Hematopoietic multipotent progenitor cell treated with erythropoietin and hydrocortisone succinate and interleukin-3 and kit ligand, for 6 days (in vitro differentiated cells): ENCODE measurements around the gene STKLD1.
"Not testable (repeated sequence)": the region's sequence is repeated elsewhere in the genome, so short reads cannot be mapped to it uniquely, and the experiment has no call there.

Experiments
- DNase-seq: peaks from one replicate; pipeline ENCODE4 v3.0.0-alpha.2; 2015

The STKLD1 gene

DNA sequence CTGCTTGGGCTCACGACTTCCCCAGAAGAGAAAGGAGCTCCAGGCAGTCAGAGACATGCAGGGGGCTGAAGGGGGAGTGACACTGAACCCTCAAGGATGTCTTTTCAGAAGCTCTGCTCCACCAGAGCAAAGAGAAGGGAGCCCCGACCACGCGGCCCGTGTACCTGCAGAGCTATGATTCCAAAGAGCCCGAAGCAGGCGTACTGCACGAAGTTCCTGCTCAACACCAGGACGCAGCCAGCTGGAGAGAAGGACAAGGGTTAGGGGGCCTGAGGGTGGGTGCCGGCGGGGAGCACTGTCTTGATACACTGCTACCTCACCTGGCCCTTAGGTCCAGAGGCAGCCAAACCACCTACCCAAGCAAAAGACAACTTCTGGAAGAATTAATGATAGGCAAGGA lies 9.7 kb upstream of the STKLD1 start:
- DNase-seq: no peak

DNA sequence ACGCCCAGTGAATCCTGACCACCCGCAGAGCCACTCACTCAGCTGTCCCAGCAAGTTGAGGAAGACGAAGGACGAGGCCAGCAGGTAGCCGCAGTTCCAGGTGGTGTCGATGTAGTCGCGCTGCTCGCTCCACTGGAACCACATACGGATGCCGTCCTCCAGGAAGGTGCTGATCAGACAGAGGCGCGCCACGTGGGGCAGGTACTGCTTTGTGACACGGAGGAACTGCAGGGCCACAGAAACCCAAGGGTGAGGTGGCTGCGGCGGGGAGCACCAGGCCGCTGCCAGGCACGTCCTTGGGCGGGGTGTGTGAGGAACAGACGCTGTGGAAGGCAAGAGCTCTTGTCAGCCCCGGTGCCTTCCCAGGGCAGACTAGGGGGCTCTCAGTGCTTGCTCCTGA lies 8.9 kb upstream of the STKLD1 start:
- DNase-seq: no peak

DNA sequence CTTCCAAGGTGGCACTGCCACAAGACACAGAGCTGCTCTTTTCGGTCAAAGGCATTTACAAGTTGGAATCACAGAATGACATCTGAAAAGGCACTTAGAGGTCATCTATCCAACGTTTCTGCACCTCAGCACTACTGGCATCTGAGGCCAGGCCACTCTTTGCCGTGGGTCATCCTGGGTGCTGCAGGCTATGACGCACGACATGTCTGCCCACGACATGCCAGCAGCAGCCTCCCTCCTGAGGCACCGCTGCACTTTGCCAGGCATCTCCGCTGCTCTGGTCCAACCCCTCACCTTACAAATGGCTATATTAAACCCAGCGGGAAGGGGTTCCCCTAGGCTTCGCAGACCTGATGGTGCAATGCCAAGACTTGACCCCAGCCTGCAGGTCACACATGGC lies 8.4 kb upstream of the STKLD1 start:
- DNase-seq: no peak

DNA sequence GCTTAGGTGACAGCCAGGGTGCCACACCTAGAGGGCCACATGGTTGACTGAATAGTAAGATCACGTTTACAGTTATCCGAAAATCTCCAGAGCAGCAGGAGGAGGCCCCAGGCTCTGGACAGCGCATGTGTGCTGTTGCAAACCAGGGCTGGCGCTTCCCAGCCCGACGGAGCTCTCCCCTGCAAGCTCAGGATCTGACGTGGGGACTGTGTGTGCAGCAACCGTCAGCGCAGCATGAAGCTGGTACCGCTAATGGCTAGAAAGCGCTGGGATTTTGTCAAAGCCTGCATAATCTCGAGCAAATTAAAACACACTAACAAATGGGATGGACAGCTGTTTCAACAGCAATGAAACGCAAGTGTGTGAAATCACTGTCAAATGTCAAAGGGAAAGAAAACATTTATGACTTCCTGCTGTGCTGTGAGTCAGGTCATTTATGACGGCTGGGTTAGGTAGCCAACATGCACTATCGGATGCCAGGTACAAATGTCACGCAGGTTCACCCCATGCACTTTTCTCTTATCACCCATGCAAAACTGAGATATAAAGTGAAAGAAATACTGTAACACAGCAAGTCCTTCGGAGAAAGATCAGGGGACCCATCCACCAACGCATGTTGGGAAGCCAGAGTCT lies 7.8 kb upstream of the STKLD1 start:
- no peak for DNase-seq

DNA sequence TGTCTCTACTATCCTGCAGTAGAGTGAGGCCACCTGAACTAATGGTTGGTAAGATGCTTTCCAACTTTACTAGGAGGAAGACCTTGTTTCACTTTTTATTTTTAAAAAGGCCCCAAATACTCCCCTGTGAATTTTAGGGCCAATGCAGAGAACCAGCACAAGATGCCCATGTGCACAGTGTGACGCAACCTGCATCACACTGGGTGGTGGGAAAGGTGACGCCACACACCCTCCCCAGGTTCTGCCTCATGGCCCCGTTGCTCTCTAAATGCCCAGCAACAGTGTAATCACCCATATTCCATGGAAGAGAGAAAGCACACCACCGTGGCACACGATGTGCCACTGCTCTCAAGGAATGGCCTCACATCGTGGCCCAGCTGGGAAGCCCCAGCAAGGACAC lies 6.7 kb upstream of the STKLD1 start:
- DNase-seq: no peak

DNA sequence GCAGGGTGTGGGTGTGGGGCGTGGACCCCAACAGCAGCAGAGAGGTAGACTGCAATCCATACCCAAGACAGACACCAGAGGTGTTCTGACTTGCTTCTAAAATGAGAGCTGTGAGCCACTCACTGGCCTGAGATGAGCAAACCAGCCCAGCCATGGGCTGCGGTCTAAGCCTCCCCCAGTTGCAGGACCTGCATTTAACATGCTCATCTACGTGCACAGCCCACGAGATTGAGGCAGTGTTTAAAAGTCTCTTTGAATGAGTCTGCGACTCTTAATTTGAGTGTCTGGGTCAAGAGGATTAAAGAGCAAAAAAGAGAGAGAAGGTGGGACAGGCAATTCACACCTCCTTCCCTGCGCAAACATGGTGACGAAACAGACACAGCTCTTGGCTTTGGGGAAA lies 6.2 kb upstream of the STKLD1 start:
- DNase-seq: no peak

DNA sequence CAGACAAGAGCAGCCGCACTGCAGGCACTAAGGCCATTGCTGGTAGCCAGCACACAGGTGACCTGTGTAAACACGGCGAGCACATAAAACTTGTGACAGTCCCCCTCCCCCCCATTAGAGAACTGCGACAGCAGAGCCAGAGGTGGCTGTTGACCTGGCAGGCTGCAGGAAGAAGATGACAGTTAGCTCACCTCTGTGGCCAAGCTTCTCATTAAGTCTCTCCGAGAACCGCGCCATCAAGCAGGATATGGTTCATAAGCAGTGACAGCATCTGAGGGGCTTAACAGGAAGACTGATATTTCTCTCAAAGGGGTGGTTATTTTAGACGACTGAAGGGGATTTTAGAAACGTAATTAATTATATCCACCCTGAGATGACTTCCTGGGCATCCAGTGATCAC lies 5.5 kb upstream of the STKLD1 start:
- no peak for DNase-seq

DNA sequence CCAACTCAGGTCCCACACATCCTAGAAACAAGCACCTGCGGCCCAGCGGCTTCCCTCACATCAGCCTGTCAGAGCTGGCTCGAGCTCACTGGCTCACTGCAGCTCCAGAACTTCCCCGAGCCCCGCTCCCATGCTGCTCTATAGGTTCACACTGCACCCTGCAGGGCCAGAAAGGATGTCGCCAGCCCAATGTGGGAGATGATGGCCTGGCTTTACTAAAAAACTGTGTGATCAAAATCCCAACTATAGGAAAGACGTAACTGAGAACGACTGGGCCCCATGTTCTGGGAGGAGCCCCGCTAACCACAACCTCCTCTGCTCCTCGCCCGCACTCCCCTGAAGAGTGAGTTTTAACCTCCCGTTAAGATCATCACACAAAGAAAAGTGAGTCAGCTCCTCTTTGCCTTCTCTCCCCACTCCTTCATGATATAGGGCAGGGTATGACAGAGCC lies 4.9 kb upstream of the STKLD1 start:
- peak; percentile 75 for DNase-seq

DNA sequence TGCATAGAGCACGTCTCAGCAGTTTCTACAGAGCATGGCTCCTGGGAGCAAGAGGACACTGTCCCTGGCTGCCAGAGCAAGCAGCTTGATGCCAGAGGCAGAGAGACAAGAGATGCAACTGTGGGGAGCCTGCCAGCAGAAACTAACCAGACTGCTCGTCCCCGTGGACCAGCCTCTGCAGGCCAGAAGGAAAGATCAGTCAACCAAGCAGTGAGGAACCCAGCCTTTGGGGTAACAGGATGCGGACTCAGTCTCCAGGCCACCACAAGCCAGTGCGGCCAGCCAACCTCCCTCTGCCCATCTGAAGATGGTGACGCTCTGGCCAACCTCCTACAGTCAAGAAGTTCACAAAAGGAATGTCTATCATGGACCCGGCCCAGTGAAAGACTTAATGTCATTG lies 4.0 kb upstream of the STKLD1 start:
- DNase-seq: no peak

DNA sequence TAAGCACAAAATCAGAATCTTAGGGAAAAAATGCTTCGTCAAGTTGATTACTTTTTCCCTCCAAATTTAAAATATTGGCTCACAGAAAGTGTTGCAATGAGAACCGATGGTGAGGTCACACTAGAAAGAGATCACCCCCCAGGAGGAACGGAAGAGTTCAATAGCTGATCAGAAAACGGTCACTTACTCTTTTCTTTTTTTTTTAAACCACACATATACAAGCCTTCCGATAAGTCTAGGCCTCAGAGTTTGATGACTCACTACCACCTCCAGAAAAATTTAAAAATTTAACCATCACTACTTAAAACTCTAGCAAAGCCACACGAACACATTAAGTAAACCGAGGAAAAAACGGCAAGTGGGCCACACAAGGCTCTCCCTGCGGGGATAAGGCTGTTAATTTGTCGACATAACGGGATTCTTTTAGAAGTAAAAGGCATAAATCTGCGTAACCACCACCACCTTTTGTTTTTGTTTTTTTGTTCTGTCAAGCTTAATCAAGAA lies 1.5 kb upstream of the STKLD1 start:
- peak; percentile 76 for DNase-seq

DNA sequence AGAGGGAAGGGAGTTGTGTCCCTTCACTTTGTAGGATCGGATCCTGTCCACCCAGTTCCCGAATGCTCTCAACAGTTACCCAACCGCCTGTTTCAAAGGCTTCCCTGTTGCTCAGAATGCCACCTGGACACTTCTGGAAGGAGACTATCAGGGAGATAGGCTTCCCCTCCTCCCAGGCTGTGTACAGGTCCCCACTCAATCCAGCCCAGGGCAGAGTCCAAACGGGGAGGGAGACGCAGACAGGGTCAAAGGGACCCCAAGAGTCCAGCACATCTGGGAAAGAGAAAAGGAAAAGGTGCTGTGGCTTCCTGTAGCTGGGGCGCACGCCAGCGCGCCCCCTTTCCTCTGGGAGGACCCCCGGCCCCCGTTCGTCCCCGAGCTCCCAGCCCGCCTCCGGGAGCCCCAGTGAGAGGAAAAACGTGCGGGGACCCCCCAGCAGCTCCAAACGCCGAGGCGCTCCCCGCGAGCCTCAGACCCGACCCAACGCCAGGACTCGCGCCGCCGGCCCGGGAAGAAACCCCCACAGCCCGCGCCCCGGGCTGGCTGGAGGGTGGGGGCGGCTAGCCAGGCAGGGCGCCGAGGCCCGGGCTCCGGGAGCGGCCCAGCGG lies 946 bp upstream of the STKLD1 start:
- peak; percentile 60 for DNase-seq

DNA sequence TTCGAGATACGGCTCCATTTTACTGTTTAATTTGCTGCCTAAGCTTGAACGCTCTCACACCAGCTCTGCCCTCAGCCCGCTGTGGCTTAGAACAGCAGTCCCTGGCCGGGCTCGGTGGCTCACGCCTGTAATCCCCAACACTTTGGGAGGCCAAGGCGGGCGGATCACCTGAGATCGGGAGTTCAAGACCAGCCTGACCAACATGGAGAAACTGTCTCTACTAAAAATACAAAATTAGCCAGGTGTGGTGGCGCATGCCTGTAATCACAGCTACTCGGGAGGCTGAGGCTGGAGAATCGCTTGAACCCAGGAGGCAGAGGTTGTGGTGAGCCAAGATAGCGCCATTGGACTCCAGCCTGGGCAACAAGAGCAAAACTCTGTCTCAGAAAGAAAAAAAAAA lies 1.1 kb downstream of the STKLD1 start:
- DNase-seq: not testable (repeated sequence)

DNA sequence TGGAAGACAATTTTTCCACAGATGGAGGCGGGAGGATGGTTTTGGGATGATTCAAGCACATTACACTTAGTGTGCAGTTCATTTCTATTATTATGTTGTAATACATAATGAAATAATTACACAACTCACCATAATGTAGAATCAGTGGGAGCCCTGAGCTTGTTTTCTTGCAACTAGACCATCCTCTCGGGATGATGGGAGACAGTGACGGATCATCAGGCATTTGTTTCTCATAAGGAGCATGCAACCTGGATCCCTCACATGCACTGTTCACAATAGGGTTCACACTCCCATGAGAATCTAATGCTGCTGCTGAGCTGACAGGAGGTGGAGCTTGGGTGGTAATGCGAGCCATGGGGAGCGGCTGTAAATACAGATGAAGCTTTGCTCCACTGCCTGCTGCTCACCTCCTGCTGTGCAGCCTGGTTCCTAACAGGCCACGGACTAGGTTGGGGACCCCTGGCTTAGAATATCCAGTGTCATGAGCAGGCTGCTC lies 1.6 kb downstream of the STKLD1 start:
- DNase-seq: peak; percentile 44

DNA sequence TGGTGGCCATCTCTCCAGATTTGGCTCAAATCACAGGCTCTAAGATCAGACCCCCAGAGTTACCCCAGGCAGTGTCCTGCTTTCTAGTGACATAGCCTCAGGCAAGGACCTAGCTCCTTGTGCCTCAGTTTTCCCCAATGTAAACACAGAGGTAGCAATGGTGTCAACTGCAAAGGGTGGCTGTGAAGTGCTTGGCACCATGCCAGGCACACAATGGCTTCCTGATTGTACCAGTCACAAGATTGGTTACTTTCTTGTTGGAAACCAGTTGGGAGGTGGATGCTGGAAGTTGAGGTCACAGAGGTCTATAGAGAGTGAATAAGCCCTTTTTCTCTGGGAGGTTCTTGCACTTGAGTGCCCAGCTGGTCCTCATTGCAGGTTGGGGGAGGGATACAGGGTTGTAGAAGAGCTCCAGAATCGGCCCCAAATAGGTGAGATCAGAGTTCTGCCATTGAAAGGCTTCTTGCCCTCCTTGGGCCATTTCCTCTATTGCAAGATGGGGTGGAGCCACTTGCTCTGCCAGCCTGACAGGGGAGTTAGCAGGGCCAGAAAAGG lies 2.3 kb downstream of the STKLD1 start:
- peak; percentile 47 for DNase-seq

DNA sequence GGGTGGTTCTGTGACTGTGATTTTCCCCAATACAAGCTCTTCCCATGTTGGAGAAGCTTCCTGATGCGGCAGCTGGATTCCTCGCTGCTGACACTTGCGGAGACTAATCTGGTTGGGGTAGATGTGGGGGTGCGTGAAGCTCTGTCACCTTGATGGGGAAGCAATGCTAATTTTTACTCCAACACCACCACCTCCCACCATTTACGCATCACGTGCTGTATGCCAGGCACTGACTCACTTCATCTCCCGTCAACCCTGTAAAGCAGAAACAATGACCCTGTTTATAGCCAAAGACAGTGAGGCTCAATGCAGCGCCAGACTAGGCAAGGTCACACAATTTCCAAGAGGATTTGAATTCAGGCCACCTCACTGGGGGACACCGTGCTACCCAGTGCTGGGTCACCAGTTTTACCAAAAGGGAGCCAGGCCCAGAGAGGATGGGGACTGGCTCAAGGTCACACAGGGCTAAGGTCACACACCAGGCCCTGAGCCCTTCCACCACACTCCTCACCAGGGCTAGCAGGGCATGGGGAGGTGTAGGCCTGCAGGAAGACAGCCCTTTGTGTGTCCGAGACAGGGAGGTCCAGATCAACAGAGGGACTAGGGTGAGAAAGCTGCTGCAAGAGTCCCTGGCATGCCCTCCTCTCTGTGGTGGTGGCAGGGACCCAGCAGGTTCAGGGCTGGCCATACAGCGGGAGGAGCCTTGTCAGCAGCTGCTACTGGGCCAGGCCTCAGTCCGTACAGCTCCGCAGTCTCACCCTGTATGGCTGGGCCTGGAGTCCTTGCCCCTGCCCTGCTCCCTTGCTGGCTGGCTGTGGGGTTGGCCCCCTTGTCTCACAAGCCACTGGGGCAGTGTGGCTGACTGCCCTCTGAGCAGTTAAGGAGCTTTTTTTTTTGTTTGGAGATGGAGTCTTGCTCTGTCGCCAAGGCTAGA lies 3.3 kb downstream of the STKLD1 start:
- no peak for DNase-seq

DNA sequence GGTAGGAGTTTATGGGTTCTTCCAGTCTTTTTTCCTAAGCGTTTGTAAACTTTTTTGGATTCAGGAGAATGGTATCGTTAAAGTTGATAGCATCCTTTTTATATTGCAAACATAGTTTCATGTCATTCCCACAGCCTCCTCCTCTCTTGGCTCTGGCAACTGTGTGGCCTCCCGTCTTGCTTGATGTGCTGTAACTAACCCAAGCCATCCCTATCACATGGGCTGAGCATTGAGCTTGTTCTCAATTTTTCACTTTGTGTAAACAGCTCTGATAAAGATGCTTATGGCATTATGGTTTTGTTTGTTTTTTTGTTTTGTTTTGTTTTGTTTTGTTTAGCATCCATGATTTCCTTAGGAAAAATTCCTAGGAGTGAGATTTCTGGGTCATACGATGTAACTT lies 4.6 kb downstream of the STKLD1 start:
- no peak for DNase-seq

DNA sequence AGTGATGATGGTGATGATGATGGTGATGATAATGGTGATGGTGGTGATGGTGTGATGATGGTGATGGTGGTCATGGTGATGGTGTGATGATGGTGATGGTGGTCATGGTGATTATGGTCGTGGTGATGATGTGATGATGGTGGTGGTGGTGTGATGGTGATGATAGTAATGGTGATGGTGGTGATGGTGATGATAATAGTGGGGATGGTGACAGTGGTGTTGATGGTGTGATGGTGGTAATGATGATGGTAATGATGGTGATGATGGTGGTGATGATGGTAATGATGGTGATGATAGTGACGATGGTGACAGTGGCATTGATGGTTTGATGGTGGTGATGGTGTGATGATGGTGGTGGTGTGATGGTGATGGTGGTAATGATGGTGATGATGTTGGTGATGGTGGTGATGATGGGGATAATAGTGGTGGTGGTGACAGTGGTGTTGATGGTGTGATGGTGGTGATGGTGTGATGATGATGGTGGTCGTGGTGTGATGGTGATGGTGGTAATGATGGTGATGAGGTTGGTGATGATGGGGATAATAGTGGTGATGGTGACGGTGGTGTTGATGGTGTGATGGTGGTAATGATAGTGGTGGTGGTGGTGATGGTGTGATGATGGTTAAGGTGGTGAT lies 6.5 kb downstream of the STKLD1 start:
- no peak for DNase-seq

DNA sequence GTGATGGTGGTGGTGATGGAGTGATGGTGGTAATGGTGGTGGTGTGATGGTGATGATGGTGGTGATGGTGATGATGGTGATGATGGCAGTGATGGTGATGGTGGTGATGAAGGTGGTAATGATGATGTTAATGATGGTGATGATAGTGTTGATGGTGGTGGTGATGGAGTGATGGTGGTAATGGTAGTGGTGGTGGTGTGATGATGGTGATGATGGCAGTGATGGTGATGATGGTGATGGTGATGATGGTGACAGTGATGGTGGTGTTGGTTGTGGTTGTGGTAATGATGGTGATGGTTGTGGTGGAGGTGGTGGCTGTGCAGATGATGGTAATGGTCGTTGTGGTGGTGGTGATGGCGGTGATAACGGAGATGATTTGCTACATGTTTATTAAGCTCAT lies 7.3 kb downstream of the STKLD1 start:
- no peak for DNase-seq

DNA sequence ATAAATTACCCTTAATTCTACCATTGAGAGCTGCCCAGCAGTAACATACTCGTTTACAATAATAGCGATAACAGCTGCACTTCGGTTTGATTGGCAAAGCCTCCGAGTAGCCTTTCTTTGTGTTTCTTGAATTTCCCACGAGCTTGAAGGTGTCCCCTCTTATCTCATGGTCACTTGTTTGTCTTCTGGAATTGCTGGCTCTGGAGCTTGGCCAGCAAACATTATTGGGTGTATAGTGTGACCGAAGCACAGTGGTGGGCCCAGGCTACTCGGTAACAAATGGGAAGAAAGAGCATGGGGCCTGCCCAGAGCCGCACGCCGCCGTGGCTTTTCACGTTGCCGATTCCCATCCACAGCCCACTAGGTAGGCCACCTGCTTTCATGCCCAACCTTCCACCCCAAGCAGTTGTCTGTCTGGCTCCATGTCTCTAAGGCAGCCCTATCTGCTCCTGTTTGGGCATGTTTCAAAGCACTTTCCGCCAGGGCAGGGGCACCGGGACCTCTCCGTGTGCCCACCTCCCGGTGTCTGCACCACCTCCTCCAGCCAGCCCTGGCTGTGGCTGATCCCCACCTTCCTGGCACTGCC lies 8.7 kb downstream of the STKLD1 start:
- no peak for DNase-seq

DNA sequence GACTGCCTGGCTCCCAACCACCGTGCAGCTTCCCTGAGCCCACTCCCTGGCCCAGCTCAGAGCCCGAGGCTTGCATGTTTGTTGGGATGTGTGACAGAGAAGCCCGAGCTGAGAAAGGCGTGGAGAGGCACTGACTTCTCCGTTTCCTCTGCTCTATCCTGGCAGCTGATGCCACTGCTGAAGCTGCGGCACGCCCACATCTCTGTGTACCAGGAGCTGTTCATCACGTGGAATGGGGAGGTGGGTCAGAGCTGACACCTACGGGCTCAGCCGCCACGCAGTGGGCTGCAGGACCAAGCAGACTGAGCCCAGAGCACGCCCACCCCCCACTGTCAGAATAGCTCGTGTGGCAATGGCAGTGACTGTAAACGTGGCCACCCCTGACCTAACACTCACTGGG lies 9.3 kb downstream of the STKLD1 start:
- DNase-seq: no peak

DNA sequence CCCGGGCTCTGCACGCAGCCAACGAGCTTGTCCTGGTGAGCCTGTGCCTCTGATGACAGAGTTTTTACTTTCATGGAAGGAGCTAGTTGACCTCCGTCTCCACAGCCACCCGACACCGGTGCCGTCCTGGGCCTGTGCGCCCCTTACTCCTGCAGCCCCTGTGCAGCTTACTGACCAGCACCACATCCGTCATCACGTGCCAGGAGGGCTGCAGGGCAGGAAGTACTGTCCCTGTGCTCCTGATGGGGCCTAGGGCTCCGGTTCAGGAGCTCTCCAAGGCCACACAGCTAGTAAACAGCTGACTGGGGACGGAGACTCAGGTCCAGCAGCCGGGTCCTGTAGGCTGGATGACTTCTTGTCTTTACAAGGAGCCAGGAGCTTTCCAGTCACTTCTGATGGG lies 10.2 kb downstream of the STKLD1 start:
- no peak for DNase-seq

DNA sequence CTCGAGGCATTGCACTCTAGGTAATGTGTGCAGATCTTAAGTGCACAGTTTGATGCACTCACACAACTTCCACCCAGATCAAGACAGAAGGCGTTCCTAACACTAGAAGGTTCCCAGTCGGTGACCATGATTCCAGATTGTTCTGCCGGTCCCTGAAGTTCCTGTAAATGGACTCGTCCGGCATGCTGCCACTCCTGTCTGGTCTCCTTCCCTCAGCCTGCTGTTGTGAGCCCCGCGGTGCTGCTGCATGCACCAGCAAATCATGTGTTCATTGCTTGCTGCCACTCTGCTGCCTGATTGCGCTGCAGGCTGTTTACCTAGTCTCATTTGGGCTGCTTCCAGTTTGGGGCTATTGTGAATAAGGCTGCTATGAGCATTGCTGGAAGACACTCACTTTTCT lies 11.5 kb downstream of the STKLD1 start:
- DNase-seq: no peak
